Measurements from ENCODE around the gene TMLHE. TPM values are rescaled to one million over a fixed set of nuclear protein-coding genes. Genes with fewer than 3 reads are reported as not detected.
"Not testable (repeated sequence)": the region's sequence is repeated elsewhere in the genome, so short reads cannot be mapped to it uniquely, and the experiment has no call there.

Gene TMLHE
- total and polyA plus RNA-seq, 3 donors from 2014 or later, result 5.3 to 17.2 (median 16.1) TPM

DNA sequence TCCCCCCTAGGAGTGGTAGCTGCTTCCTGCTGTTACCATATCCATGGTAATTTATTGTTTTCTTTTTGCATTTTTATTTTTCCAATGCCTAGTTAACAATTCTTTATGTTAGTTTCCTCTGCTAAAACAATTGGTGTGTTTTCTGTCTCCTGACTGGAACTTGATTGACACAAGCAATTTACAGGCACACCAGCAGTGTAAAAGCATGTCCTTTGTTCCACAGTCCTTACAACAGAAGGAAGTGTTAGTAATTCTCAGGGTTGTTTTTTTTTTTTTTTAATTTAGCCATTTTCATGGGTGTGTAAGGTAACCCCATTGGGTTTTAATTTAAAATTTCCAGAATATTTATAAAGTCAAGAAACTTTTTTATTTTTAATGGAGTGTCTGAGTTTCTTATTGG is 25.0 kb upstream of the TMLHE start:
- no peak overlapping the region for H3K27ac ChIP-seq
- no peaks in the 10 kb centered on the region for H3K36me3 ChIP-seq (ENCODE audit: low read depth, missing control alignments)
- H3K9me3 ChIP-seq, result no peaks in the 10 kb centered on the region
- H3K27me3 ChIP-seq, result no peaks in the 10 kb centered on the region
- TF ChIP-seq CTCF (IDR thresholded peaks at IDR 0.05), result no peak
- no peak for TF ChIP-seq POLR2A (IDR thresholded peaks at IDR 0.05)
- intact Hi-C loops (cut with DNase I; ENCODE audit: low total_unique reads), result no loop called here
- H3K4me3 ChIP-seq, result no peak overlapping the region
- DNase-seq, result no peak
- H3K4me1 ChIP-seq, result no peaks in the 10 kb centered on the region

- H3K4me1 ChIP-seq; DNase-seq; H3K4me3 ChIP-seq; H3K27ac ChIP-seq; H3K27me3 ChIP-seq; intact Hi-C loops (cut with DNase I; ENCODE audit: low total_unique reads); H3K9me3 ChIP-seq; H3K36me3 ChIP-seq (ENCODE audit: low read depth, missing control alignments): not testable (repeated sequence)
- WGBS, 2 donors, result 92 to 100% methylated on average over 1 of the region's 1 CpG
These were observed 22.3 kb upstream of the TMLHE start for GRCh38 chrX:155635019-155635418.

DNA sequence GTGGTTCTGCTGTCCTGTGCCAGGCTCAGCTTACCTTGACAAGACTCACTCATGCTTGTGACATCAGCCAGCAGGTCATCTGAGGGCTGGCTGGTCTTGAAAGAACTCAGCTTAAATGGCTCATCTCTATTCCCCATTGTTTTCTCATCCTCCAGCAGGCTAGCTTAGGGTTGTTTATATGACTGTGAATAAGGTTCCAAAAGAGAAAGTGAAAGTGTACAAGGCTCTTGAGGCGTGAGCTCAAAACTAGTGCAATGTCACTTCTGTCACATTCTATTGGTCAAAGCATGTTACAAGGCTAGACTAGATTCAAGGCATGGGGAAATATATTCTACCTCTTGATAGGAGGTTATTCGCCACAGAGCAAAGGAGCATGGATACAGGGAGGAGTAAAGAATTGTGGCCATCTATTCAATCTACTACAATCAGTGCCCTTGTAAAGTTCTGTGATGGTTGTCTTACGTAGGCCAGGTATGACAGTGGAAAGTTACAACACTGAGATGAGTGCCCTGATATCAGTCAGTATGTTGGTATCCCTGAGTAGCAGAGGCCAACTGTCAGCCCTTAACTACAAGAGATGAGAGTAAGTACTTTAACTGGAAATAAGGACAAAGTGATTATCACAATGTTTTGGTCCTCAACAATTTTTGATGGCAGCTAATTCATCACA is 19.8 kb upstream of the TMLHE start:
- no peak for TF ChIP-seq POLR2A (IDR thresholded peaks at IDR 0.05)
- Histone ChIP-seq H3K4me1 (no peaks in the 10 kb centered on the region), H3K27ac (no peak overlapping the region), H3K27me3 (no peaks in the 10 kb centered on the region), H3K4me3 (no peak overlapping the region), H3K9me3 (no peaks in the 10 kb centered on the region), H3K36me3 (ENCODE audit: low read depth, missing control alignments) (no peaks in the 10 kb centered on the region)
- WGBS, 2 donors, result 89% methylated on average over 3 of the region's 3 CpGs
- intact Hi-C loops (cut with DNase I; ENCODE audit: low total_unique reads), result no loop called here
- no peak for DNase-seq

GRCh38 chrX:155620110-155620509 is 7.4 kb upstream of the TMLHE start:
- DNase-seq; H3K4me3 ChIP-seq; H3K27ac ChIP-seq; H3K27me3 ChIP-seq; H3K9me3 ChIP-seq; H3K36me3 ChIP-seq (ENCODE audit: low read depth, missing control alignments); H3K4me1 ChIP-seq; intact Hi-C loops (cut with DNase I; ENCODE audit: low total_unique reads): not testable (repeated sequence)

DNA sequence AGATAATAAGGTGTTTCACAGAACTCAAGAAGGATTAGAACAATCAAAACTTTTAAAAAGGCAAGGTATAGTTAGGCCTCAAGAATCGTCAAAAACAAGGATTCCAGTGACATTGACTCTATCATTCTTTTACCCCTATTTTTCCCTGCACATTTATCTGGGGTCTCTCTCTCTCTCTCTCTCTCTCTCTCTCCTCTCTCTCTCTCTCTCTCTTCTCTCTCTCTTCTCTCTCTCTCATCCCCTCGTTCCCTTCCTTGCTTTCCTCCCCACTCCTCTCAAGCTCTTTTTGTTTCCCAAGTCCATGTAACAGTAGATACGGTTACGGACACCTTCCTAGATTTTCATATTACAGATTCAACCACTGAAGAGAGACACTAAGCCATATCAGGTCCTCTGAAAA is 3.2 kb upstream of the TMLHE start:
- Histone ChIP-seq H3K9me3 (no peaks in the 10 kb centered on the region), H3K4me3 (no peak overlapping the region), H3K27ac (no peak overlapping the region), H3K4me1 (no peaks in the 10 kb centered on the region), H3K36me3 (ENCODE audit: low read depth, missing control alignments) (no peaks in the 10 kb centered on the region), H3K27me3 (no peaks in the 10 kb centered on the region)
- DNase-seq, result no peak
- intact Hi-C loops (cut with DNase I; ENCODE audit: low total_unique reads), result no loop called here
- TF ChIP-seq POLR2A (IDR thresholded peaks at IDR 0.05), result no peak
- no peak for TF ChIP-seq CTCF (IDR thresholded peaks at IDR 0.05)
- WGBS, 2 donors, result 85 to 88% methylated on average over 4 of the region's 4 CpGs

- Histone ChIP-seq H3K36me3 (ENCODE audit: low read depth, missing control alignments) (no peaks in the 10 kb centered on the region), H3K4me1 (no peaks in the 10 kb centered on the region), H3K27ac (no peak overlapping the region), H3K9me3 (no peaks in the 10 kb centered on the region), H3K27me3 (no peaks in the 10 kb centered on the region), H3K4me3 (no peak overlapping the region)
- DNase-seq, result no peak
- TF ChIP-seq POLR2A (IDR thresholded peaks at IDR 0.05), result no peak
- TF ChIP-seq CTCF (IDR thresholded peaks at IDR 0.05), result no peak
- intact Hi-C loops (cut with DNase I; ENCODE audit: low total_unique reads), result no loop called here
These were observed 1.3 kb upstream of the TMLHE start for GRCh38 chrX:155613927-155614559.

All from testis (tissue), 3 donors.